T-helper 2 cell (primary cell): ENCODE measurements around the gene PAQR5.

Experiments
- DNase-seq, 5 experiments: peaks; one replicate each; pipeline versions ENCODE4 v3.0.0 to v3.0.0-alpha.2; 2012 to 2022

PAQR5 gene

GRCh38 chr15:69393831-69394491, 95.2 kb downstream of the PAQR5 start:
- DNase-seq = no peak

GRCh38 chr15:69394556-69395282, 96.0 kb downstream of the PAQR5 start:
- peak; percentile 34 to 81 (median 69) for DNase-seq

GRCh38 chr15:69395460-69395859, 96.7 kb downstream of the PAQR5 start:
- DNase-seq = no peak

GRCh38 chr15:69395991-69396390, 97.3 kb downstream of the PAQR5 start:
- DNase-seq = no peak

GRCh38 chr15:69398491-69398891, 99.8 kb downstream of the PAQR5 start:
- DNase-seq = no peak

- no peak for DNase-seq
These were observed 102.1 kb downstream of the PAQR5 start for GRCh38 chr15:69400850-69401249.

- DNase-seq = no peak
These were observed 104.1 kb downstream of the PAQR5 start for GRCh38 chr15:69402816-69403215.

GRCh38 chr15:69403594-69403993, 104.9 kb downstream of the PAQR5 start:
- DNase-seq = no peak

- DNase-seq = no peak
These were observed 106.4 kb downstream of the PAQR5 start for GRCh38 chr15:69405110-69405509.

GRCh38 chr15:69407719-69408400, 109.1 kb downstream of the PAQR5 start:
- no peak for DNase-seq

GRCh38 chr15:69408841-69409240, 110.1 kb downstream of the PAQR5 start:
- no peak for DNase-seq

- peak in 1 of 5 experiments; percentile 8 for DNase-seq
These were observed 111.6 kb downstream of the PAQR5 start for GRCh38 chr15:69410248-69410874.

- DNase-seq = no peak
These were observed 113.6 kb downstream of the PAQR5 start for GRCh38 chr15:69412274-69412673.

GRCh38 chr15:69412701-69413100, 114.0 kb downstream of the PAQR5 start:
- DNase-seq = no peak

GRCh38 chr15:69413822-69414700, 115.3 kb downstream of the PAQR5 start, which contains the start of gene KIF23:
TSS of gene KIF23 (plus strand) at chr15:69414349. CDS start at chr15:69414466, 117 bp downstream.
- DNase-seq = peak; percentile 85 to 98 (median 90)

GRCh38 chr15:69414701-69415167, 116.0 kb downstream of the PAQR5 start:
- DNase-seq = peak in 1 of 5 experiments; percentile 37

GRCh38 chr15:69415381-69415780, 116.7 kb downstream of the PAQR5 start:
- no peak for DNase-seq

GRCh38 chr15:69417581-69417980, 118.9 kb downstream of the PAQR5 start:
- DNase-seq = no peak

GRCh38 chr15:69421498-69421897, 122.8 kb downstream of the PAQR5 start:
- no peak for DNase-seq

GRCh38 chr15:69422336-69422895, 123.7 kb downstream of the PAQR5 start:
- no peak for DNase-seq

GRCh38 chr15:69424001-69424400, 125.3 kb downstream of the PAQR5 start:
- DNase-seq = no peak
